NCI-H146 treated with DMSO at 0.1 percent for 48 hours (cell line): Measurements from ENCODE around the gene COPB2.

ENCODE experiments used
- DNase-seq: peaks from one replicate; lab custom pipeline; 2025; ENCODE audit not compliant: unreplicated experiment; lab: John Stamatoyannopoulos, UW

The COPB2 gene

GRCh38 chr3:139309880-139310279 is 79.6 kb downstream of the COPB2 start:
- no peak for DNase-seq

DNA sequence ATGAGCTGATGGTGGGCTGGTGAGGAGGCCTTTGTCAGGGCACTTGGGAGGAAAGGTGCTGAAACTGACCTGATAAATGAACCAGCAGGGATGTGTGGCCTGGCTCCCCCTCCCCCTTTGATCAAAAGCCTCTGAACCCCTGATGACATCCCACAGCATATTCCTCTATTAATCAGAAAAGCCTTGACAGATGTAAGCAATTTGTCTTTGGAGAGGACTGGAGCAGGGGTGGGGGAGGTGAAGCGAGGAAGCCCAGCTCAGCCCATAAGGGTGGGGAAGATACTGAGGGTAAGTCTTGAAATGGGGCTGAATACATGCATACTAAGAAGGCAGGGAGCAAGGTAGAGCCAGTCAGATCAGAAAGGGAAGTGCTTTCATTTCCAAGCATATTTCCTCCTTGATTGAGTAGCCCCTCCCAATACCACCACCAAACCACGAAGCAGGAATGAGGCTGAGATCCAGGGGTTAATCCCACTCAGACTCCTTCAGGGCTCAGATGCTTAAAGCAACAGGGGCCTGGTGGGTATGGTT is 80.3 kb downstream of the COPB2 start:
- DNase-seq, result no peak

- no peak for DNase-seq
Observed at GRCh38 chr3:139308560-139308959, 80.9 kb downstream of the COPB2 start.

- DNase-seq, result no peak
Observed at GRCh38 chr3:139307601-139308555, 81.6 kb downstream of the COPB2 start.
